ENCODE results near the gene GSDME. TPM values are rescaled to one million over a fixed set of nuclear protein-coding genes. Genes with fewer than 3 reads are reported as not detected.

GSDME gene
- polyA plus RNA-seq, 1 donor (not counting 4 experiments of a cell fraction or from before 2014, with no cell fraction given): 105 TPM

- H3K36me3 ChIP-seq (ENCODE audit: control insufficient read depth in 2 of 2, extremely low read depth in 1 of 2, insufficient read depth in 2 of 2, low read length in 2 of 2): peaks cover 0 to 6% of the 10 kb centered on the region in 2 experiments
- peak overlapping the region; percentile 66 to 92 (median 83) for H3K4me3 ChIP-seq (ENCODE audit: control insufficient read depth in 2 of 3, extremely low read depth in 1 of 3, insufficient read depth in 2 of 3, low read depth in 1 of 3, low read length in 3 of 3)
- H4K20me1 ChIP-seq (ENCODE audit: control insufficient read depth, extremely low read depth, insufficient read depth, low read length): no peaks in the 10 kb centered on the region
- H3K27me3 ChIP-seq (ENCODE audit: control insufficient read depth, extremely low read depth, insufficient read depth, low read length): no peaks in the 10 kb centered on the region
- peaks cover 42% of the 10 kb centered on the region for H3K79me2 ChIP-seq (ENCODE audit: control insufficient read depth, insufficient read depth, low read length)
- dilution Hi-C loops (cut with MboI; ENCODE audit: extremely low pct_ligation_motif_present, low sequenced_read_pairs): no loop called here
- TF ChIP-seq CTCF (optimal IDR thresholded peaks at IDR 0.05 in 1 of 3, IDR thresholded peaks at IDR 0.05 in 1 of 3, conservative IDR thresholded peaks at IDR 0.05 in 1 of 3; ENCODE audit: extremely low read depth in 1 of 3, insufficient read depth in 2 of 3, low read length in 3 of 3) (no peak), EZH2 (IDR thresholded peaks at IDR 0.05; ENCODE audit: low read length) (no peak)
- H3K27ac ChIP-seq (ENCODE audit: control insufficient read depth, insufficient read depth, low read length): peak overlapping the region; percentile 99
- peaks cover 3% of the 10 kb centered on the region for H3K9me1 ChIP-seq (ENCODE audit: control insufficient read depth, extremely low read depth, insufficient read depth, low read length)
- H2AFZ ChIP-seq (ENCODE audit: control insufficient read depth, low read length): no peak overlapping the region
- no peaks in the 10 kb centered on the region for H3K9me3 ChIP-seq (ENCODE audit: control insufficient read depth, low read depth, low read length)
- DNase-seq (ENCODE audit: low read depth, low spot score): peak; percentile 78
- peaks cover 45% of the 10 kb centered on the region for H3K4me1 ChIP-seq (ENCODE audit: control insufficient read depth, extremely low read depth, insufficient read depth, low read length)
- peak; percentile 88 for FAIRE-seq
- H3K4me2 ChIP-seq (ENCODE audit: control insufficient read depth, extremely low read depth, insufficient read depth, low read depth, low read length): peak overlapping the region; percentile 97
- H3K9ac ChIP-seq (ENCODE audit: control insufficient read depth, extremely low read depth, insufficient read depth, low read length): peak overlapping the region; percentile 94
Measured at GRCh38 chr7:24755541-24756407, 1.5 kb downstream of the GSDME start.

GRCh38 chr7:24754906-24755506 is 2.3 kb downstream of the GSDME start:
- peak overlapping the region in 2 of 3 experiments; percentile 35 to 53 for H3K4me3 ChIP-seq (ENCODE audit: control insufficient read depth in 2 of 3, extremely low read depth in 1 of 3, insufficient read depth in 2 of 3, low read depth in 1 of 3, low read length in 3 of 3)
- H3K4me1 ChIP-seq (ENCODE audit: control insufficient read depth, extremely low read depth, insufficient read depth, low read length): peaks cover 45% of the 10 kb centered on the region
- peaks cover 3% of the 10 kb centered on the region for H3K9me1 ChIP-seq (ENCODE audit: control insufficient read depth, extremely low read depth, insufficient read depth, low read length)
- H3K36me3 ChIP-seq (ENCODE audit: control insufficient read depth in 2 of 2, extremely low read depth in 1 of 2, insufficient read depth in 2 of 2, low read length in 2 of 2): peaks cover 0 to 6% of the 10 kb centered on the region in 2 experiments
- peaks cover 50% of the 10 kb centered on the region for H3K79me2 ChIP-seq (ENCODE audit: control insufficient read depth, insufficient read depth, low read length)
- H4K20me1 ChIP-seq (ENCODE audit: control insufficient read depth, extremely low read depth, insufficient read depth, low read length): no peaks in the 10 kb centered on the region
- peak overlapping the region; percentile 97 for H3K4me2 ChIP-seq (ENCODE audit: control insufficient read depth, extremely low read depth, insufficient read depth, low read depth, low read length)
- dilution Hi-C loops (cut with MboI; ENCODE audit: extremely low pct_ligation_motif_present, low sequenced_read_pairs): no loop called here
- no peaks in the 10 kb centered on the region for H3K9me3 ChIP-seq (ENCODE audit: control insufficient read depth, low read depth, low read length)
- peak overlapping the region; percentile 99 for H3K27ac ChIP-seq (ENCODE audit: control insufficient read depth, insufficient read depth, low read length)
- DNase-seq (ENCODE audit: low read depth, low spot score) (no peak), FAIRE-seq (no peak)
- peak overlapping the region; percentile 94 for H3K9ac ChIP-seq (ENCODE audit: control insufficient read depth, extremely low read depth, insufficient read depth, low read length)
- TF ChIP-seq EZH2 (IDR thresholded peaks at IDR 0.05; ENCODE audit: low read length): no peak
- TF ChIP-seq CTCF (optimal IDR thresholded peaks at IDR 0.05 in 1 of 3, IDR thresholded peaks at IDR 0.05 in 1 of 3, conservative IDR thresholded peaks at IDR 0.05 in 1 of 3; ENCODE audit: extremely low read depth in 1 of 3, insufficient read depth in 2 of 3, low read length in 3 of 3): no peak
- H2AFZ ChIP-seq (ENCODE audit: control insufficient read depth, low read length): no peak overlapping the region
- no peaks in the 10 kb centered on the region for H3K27me3 ChIP-seq (ENCODE audit: control insufficient read depth, extremely low read depth, insufficient read depth, low read length)

Measured in keratinocyte (primary cell).